ENCODE data around the gene CLIC1. TPM values are rescaled to one million over a fixed set of nuclear protein-coding genes. Genes with fewer than 3 reads are reported as not detected.

The CLIC1 gene
- total and polyA plus RNA-seq, 2 donors (not counting 1 experiment from before 2014, with no cell fraction given): 216 to 290 TPM

GRCh38 chr6:31739639-31740396, 3.5 kb upstream of the CLIC1 start, which contains the start of gene MSH5:
MSH5 (plus strand) TSS chr6:31740005; CDS start chr6:31740467, 462 bp downstream.
- Histone ChIP-seq H3K27ac (ENCODE audit: low read length in 2 of 2) (peak within 1 kb of the TSS; percentile 81 to 96), H3K79me2 (ENCODE audit: control insufficient read depth, insufficient read depth, low read length) (peaks cover 41% of the 10 kb centered on the region), H3K9me3 (ENCODE audit: control extremely low read depth in 1 of 3, control insufficient read depth in 2 of 3, insufficient read depth in 1 of 3, low read length in 2 of 3) (no peaks in the 10 kb centered on the region), H3K4me1 (ENCODE audit: control insufficient read depth in 2 of 2, insufficient read depth in 2 of 2, low read length in 2 of 2) (peaks cover 39 to 42% of the 10 kb centered on the region in 2 donors), H3K36me3 (replicated peaks in 1 of 2; ENCODE audit: control extremely low read depth in 1 of 2, control insufficient read depth in 1 of 2, extremely low read depth in 1 of 2, insufficient read depth in 2 of 2, low read length in 1 of 2) (peaks cover 0 to 4% of the 10 kb centered on the region in 2 experiments), H3K27me3 (replicated peaks in 1 of 4; ENCODE audit: control extremely low read depth in 1 of 4, control insufficient read depth in 3 of 4, insufficient read depth in 4 of 4, low read length in 3 of 4) (no peaks in the 10 kb centered on the region), H2AFZ (ENCODE audit: insufficient read depth, low read depth, low read length, poor library complexity, severe bottlenecking) (peak within 1 kb of the TSS; percentile 90), H3K4me3 (ENCODE audit: control extremely low read depth in 1 of 5, extremely low read depth in 1 of 5, insufficient read depth in 1 of 5, low read depth in 2 of 5, low read length in 4 of 5) (peak within 1 kb of the TSS; percentile 71 to 90 (median 81)), H3K4me2 (replicated peaks; ENCODE audit: low read depth, low read length, poor library complexity, severe bottlenecking) (peak within 1 kb of the TSS; percentile 100), H3K9ac (ENCODE audit: low read length) (peak within 1 kb of the TSS; percentile 76), H4K20me1 (ENCODE audit: control insufficient read depth, insufficient read depth, low read length, poor library complexity, severe bottlenecking) (no peaks in the 10 kb centered on the region)
- H3K9me3 Mint-ChIP-seq (ENCODE audit: insufficient read depth): no peaks in the 10 kb centered on the region
- ATAC-seq (ENCODE audit: low read depth) (peak; percentile 82), DNase-seq (peak; percentile 96)
- ChIA-PET POLR2A (interaction anchor here (0.5 to 2.9 kb wide), 14 partner anchors 10 to 1021 kb away, joined by 3 to 20 read pairs (median 5); partner anchors contain the start of genes ABHD16A, BAG6, DDAH2 and HSPA1A), CTCF (interaction anchor here (1.0 to 7.8 kb wide), 16 partner anchors 11 to 189 kb away, joined by 3 to 90 read pairs (median 4); partner anchors contain the start of genes DDAH2, LSM2, LY6G5C and NEU1)
- peak within 1 kb of the TSS; percentile 100 for H3K4me3 Mint-ChIP-seq
- H3K27me3 Mint-ChIP-seq: no peaks in the 10 kb centered on the region
- H3K27ac Mint-ChIP-seq: peak within 1 kb of the TSS; percentile 91
- H3K4me1 Mint-ChIP-seq: peaks cover 60% of the 10 kb centered on the region
- TF ChIP-seq CTCF (IDR thresholded peaks at IDR 0.05): no peak
- no peak for TF ChIP-seq EZH2 (IDR thresholded peaks at IDR 0.05; ENCODE audit: borderline replicate concordance, insufficient read depth, low read depth, low read length, poor library complexity, severe bottlenecking)
- 0% methylated on average over 45 of the region's 58 CpGs for WGBS (ENCODE audit: insufficient coverage)
- intact Hi-C loops (cut with micrococcal nuclease): loop anchor here (1.0 to 10.0 kb wide), 11 partner anchors 37 to 455 kb away; partner anchors contain the start of genes BAG6, CSNK2B, DDX39B and DXO
